Spleen (tissue), 11 donors: Measurements from ENCODE around the gene CDK14. TPM values are rescaled to one million over a fixed set of nuclear protein-coding genes. Genes with fewer than 3 reads are reported as not detected.

Experiments
- DNase-seq: peaks from one replicate; pipeline ENCODE4 v3.0.0-alpha.2; 2020
- H3K27ac ChIP-seq, 8 donors: fragments of 200-600 bp; sonication (generic) in 7 of 8; 1 replicate in 4 of 8; 2 replicates in 4 of 8; pipeline versions ENCODE4 v1.5.0 to v1.8.0; 2016 to 2021; ENCODE audit warnings: inconsistent platforms in 4 of 8, mild to moderate bottlenecking in 4 of 8, moderate library complexity in 1 of 8
- H3K27me3 ChIP-seq, 7 donors: fragments of 200-600 bp; sonication (generic) in 6 of 7; replicated peaks in 1 of 7; 1 replicate in 4 of 7; 2 replicates in 3 of 7; pipeline versions ENCODE4 v1.5.0 to v1.8.0; 2016 to 2021; ENCODE audit warnings: inconsistent platforms in 3 of 7, mild to moderate bottlenecking in 1 of 7
- H3K36me3 ChIP-seq, 6 donors: fragments of 200-600 bp; sonication (generic) in 5 of 6; 1 replicate in 4 of 6; 2 replicates in 2 of 6; pipeline versions ENCODE4 v1.5.0 to v1.8.0; 2016 to 2021; ENCODE audit warnings: inconsistent platforms in 2 of 6
- H3K4me1 ChIP-seq, 6 donors: fragments of 200-600 bp; sonication (generic) in 5 of 6; 1 replicate in 3 of 6; 2 replicates in 3 of 6; pipeline versions ENCODE4 v1.5.0 to v1.8.0; 2016 to 2021; ENCODE audit warnings: inconsistent platforms in 3 of 6
- H3K4me3 ChIP-seq, 8 donors: fragments of 200-600 bp; sonication (generic) in 7 of 8; 1 replicate in 4 of 8; 2 replicates in 4 of 8; pipeline versions ENCODE4 v1.5.0 to v1.8.0; 2016 to 2021; ENCODE audit warnings: inconsistent platforms in 4 of 8, mild to moderate bottlenecking in 4 of 8, moderate library complexity in 2 of 8
- H3K9me3 ChIP-seq, 8 donors: fragments of 200-600 bp; sonication (generic) in 7 of 8; 1 replicate in 4 of 8; 2 replicates in 4 of 8; pipeline versions ENCODE4 v1.5.0 to v1.8.0; 2016 to 2021; ENCODE audit warnings: inconsistent platforms in 4 of 8
- CTCF ChIP-seq, 11 experiments: fragments of 200-600 bp in 7 of 11; fragments of 450-650 bp in 4 of 11; sonication (generic) in 4 of 11; IDR thresholded peaks in 8 of 11; conservative IDR thresholded peaks in 3 of 11; 1 replicate in 7 of 11; 2 replicates in 4 of 11; pipeline versions ENCODE4 v1.4.0 to v1.8.0; 2016 to 2021; ENCODE audit warnings: antibody characterized with exemption in 11 of 11, inconsistent platforms in 4 of 11, mild to moderate bottlenecking in 1 of 11
- POLR2A ChIP-seq, 3 donors: fragments of 450-650 bp; IDR thresholded peaks; one replicate each; pipeline ENCODE4 v1.5.1; 2017; ENCODE audit warnings: antibody characterized with exemption in 3 of 3, mild to moderate bottlenecking in 1 of 3
- POLR2AphosphoS5 ChIP-seq, 3 donors: sonication (generic); formaldehyde crosslinking; IDR thresholded peaks; one replicate each; pipeline ENCODE4 v1.5.1; 2017; ENCODE audit warnings: antibody characterized with exemption in 3 of 3
- WGBS, 5 donors: extraction: QIAGEN DNeasy Blood & Tissue Kit in 3 of 5; methylation state at CpG; one replicate each; pipeline versions ENCODE4 v1.1.5 to v1.1.7; 2013 to 2018; 5-methylcytosine and 5-hydroxymethylcytosine counted together
- intact Hi-C: fragments of 100-400 bp; cut with DNase I; formaldehyde crosslinking; loops from one replicate; pipeline ENCODE4 v1.15.0; 2023; ENCODE audit warnings: low total_unique reads
- polyA plus RNA-seq, 3 donors: library from polyadenylated mRNA; stranded (reverse); fragments of 200-250 nt; gene quantifications; one replicate each; pipeline ENCODE4 v1.2.1, GENCODE V29; 2013
- total RNA-seq, 7 donors: library from RNA; depleted of rRNA in 3 of 7; stranded (reverse); fragments of >200 nt in 3 of 7; fragmentation: NEBNext Ultra II Directional in 4 of 7; extraction: Animal tissue kit (Norgen Biotek cat#: 25700) in 4 of 7; gene quantifications; one replicate each; pipeline versions ENCODE4 v1.1.0 to v1.2.1, GENCODE V29; 2016 to 2021
- donor health status: healthy with polysubstance abuse.
- donor health status: DM: no; HTN: no; CAD: no; lungs with moderate emphysema.
- donor health status: DM: no; HTN: no; CAD: no.
- donor health status: Bipolar disorder and iron deficiency.
- donor health status: healthy.
- donor health status: DM: no; HTN: no; CAD: no.
- donor health status: DM: yes; HTN: yes; CAD: no.

The CDK14 gene
- total and polyA plus RNA-seq, 10 donors: 6.6 to 109 (median 51.2) TPM

DNA sequence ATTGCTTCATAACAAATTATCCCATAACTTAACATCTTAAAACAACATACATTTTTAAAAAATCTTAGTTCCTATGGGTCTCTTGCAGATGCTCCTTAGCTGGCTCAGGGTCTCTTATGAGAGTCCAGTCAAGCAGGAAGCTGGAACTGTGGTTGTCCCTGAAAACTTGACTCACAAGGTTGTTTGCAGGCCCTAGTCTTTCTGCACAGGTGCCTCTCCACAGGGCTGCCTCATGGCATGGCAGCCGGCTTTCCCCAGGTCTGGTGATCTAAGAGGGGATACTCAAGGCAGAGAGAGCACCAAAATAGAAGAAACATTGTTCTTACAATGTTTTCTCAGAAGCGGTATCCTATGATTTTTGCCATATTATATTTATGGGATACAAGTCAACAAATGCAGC is 127.1 kb downstream of the CDK14 start:
- peaks cover 7 to 80% (median 36%) of the 10 kb centered on the region in 6 donors for H3K4me1 ChIP-seq
- no peaks in the 10 kb centered on the region for H3K27me3 ChIP-seq
- TF ChIP-seq POLR2AphosphoS5 (IDR thresholded peaks at IDR 0.05) (no peak), POLR2A (IDR thresholded peaks at IDR 0.05) (no peak), CTCF (IDR thresholded peaks at IDR 0.05 in 8 of 11, conservative IDR thresholded peaks at IDR 0.05 in 3 of 11) (no peak)
- no peaks in the 10 kb centered on the region for H3K36me3 ChIP-seq
- H3K9me3 ChIP-seq: no peaks in the 10 kb centered on the region
- peak overlapping the region in 4 of 8 donors; percentile 19 to 67 (median 44) for H3K27ac ChIP-seq
- H3K4me3 ChIP-seq: no peak overlapping the region
- no peak for DNase-seq
- 64 to 94% (median 86%) methylated on average over 2 of the region's 2 CpGs for WGBS, 5 donors
- intact Hi-C loops: no loop called here

- H3K27me3 ChIP-seq: no peaks in the 10 kb centered on the region
- peak overlapping the region in 3 of 8 donors; percentile 32 to 67 (median 57) for H3K27ac ChIP-seq
- DNase-seq: no peak
- no peaks in the 10 kb centered on the region for H3K9me3 ChIP-seq
- H3K4me1 ChIP-seq: peaks cover 7 to 86% (median 36%) of the 10 kb centered on the region in 6 donors
- H3K36me3 ChIP-seq: no peaks in the 10 kb centered on the region
- no peak overlapping the region for H3K4me3 ChIP-seq
- intact Hi-C loops: no loop called here
- no peak for TF ChIP-seq CTCF (IDR thresholded peaks at IDR 0.05 in 8 of 11, conservative IDR thresholded peaks at IDR 0.05 in 3 of 11)
- no peak for TF ChIP-seq POLR2A (IDR thresholded peaks at IDR 0.05)
- no peak for TF ChIP-seq POLR2AphosphoS5 (IDR thresholded peaks at IDR 0.05)
Observed at GRCh38 chr7:90723866-90724265, 127.7 kb downstream of the CDK14 start.

- 33 to 41% (median 35%) methylated on average over 2 of the region's 2 CpGs for WGBS, 5 donors
- H3K9me3 ChIP-seq: peaks cover 0 to 15% (median 8%) of the 10 kb centered on the region in 8 donors
- no peak for TF ChIP-seq CTCF (IDR thresholded peaks at IDR 0.05 in 8 of 11, conservative IDR thresholded peaks at IDR 0.05 in 3 of 11)
- TF ChIP-seq POLR2A (IDR thresholded peaks at IDR 0.05): no peak
- no peak for TF ChIP-seq POLR2AphosphoS5 (IDR thresholded peaks at IDR 0.05)
- DNase-seq: no peak
- peaks cover 0 to 4% (median 0%) of the 10 kb centered on the region in 6 donors for H3K36me3 ChIP-seq
- H3K4me1 ChIP-seq: peaks cover 7 to 76% (median 36%) of the 10 kb centered on the region in 6 donors
- peak overlapping the region in 6 of 8 donors; percentile 4 to 67 (median 50) for H3K27ac ChIP-seq
- intact Hi-C loops: no loop called here
- H3K27me3 ChIP-seq: no peaks in the 10 kb centered on the region
- peak overlapping the region in 2 of 8 donors; percentile 1 to 41 for H3K4me3 ChIP-seq
Observed at GRCh38 chr7:90726120-90726519, 130.0 kb downstream of the CDK14 start.

DNA sequence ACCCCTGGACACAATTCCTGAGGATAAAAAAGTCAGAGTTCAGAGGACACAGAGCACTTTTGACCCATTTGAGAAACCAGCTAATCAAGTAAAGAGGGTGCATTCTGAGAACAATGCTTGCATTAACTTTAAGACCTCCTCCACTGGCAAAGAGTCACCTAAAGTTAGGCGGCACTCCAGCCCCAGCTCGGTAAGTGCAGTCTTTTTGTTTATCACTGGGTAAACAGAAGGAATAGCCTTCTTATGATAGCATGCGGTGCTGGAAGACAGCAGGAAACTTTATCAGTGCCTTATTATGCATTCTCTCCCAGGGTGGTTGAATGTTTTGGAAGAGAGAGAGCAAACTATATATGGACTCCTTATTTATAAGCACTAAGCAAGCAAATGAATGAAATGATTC is 130.5 kb downstream of the CDK14 start:
- Histone ChIP-seq H3K4me3 (peak overlapping the region in 2 of 8 donors; percentile 1 to 41), H3K4me1 (peaks cover 7 to 71% (median 36%) of the 10 kb centered on the region in 6 donors), H3K27me3 (no peaks in the 10 kb centered on the region), H3K9me3 (peaks cover 0 to 20% (median 11%) of the 10 kb centered on the region in 8 donors), H3K27ac (peak overlapping the region in 6 of 8 donors; percentile 4 to 67 (median 50)), H3K36me3 (peaks cover 0 to 4% (median 0%) of the 10 kb centered on the region in 6 donors)
- intact Hi-C loops: no loop called here
- 22 to 63% (median 53%) methylated on average over 3 of the region's 3 CpGs for WGBS, 5 donors
- no peak for DNase-seq
- TF ChIP-seq CTCF (IDR thresholded peaks at IDR 0.05 in 8 of 11, conservative IDR thresholded peaks at IDR 0.05 in 3 of 11) (no peak), POLR2A (IDR thresholded peaks at IDR 0.05) (no peak), POLR2AphosphoS5 (IDR thresholded peaks at IDR 0.05) (no peak)
